SK-N-SH treated with all-trans-retinoic acid at 6 μM for 48 hours (cell line): ENCODE measurements around the gene ITIH5.

Experiments
- ATAC-seq: fragments of 200-7000 bp; cut with Tn5 transposase; 3 replicates; pipeline ENCODE4 v1.9.1; 2020; ENCODE audit warnings: mild to moderate bottlenecking, moderate library complexity
- ARNTL ChIP-seq: fragments of 450-650 bp; formaldehyde crosslinking; IDR thresholded peaks from 2 replicates; pipeline ENCODE4 v1.5.0; 2020; ENCODE audit warnings: low read depth, mild to moderate bottlenecking, moderate library complexity, borderline replicate concordance
- BACH2 ChIP-seq: fragments of 250-450 bp; sonication (Bioruptor Pico); IDR thresholded peaks from 2 replicates; pipeline ENCODE4 v1.9.0; 2021; ENCODE audit warnings: mild to moderate bottlenecking, borderline replicate concordance
- CSDC2 ChIP-seq: fragments of 250-450 bp; sonication (Bioruptor Pico); IDR thresholded peaks from 2 replicates; pipeline ENCODE4 v1.5.0; 2020; ENCODE audit warnings: mild to moderate bottlenecking, moderate library complexity
- ESRRG ChIP-seq: fragments of 250-450 bp; sonication (Bioruptor Pico); IDR thresholded peaks from 2 replicates; pipeline ENCODE4 v1.6.1; 2021; ENCODE audit warnings: mild to moderate bottlenecking
- GLIS3 ChIP-seq: fragments of 250-450 bp; sonication (Bioruptor Pico); IDR thresholded peaks from 2 replicates; pipeline ENCODE4 v1.5.0; 2020; ENCODE audit warnings: mild to moderate bottlenecking, moderate library complexity
- ISL1 ChIP-seq: fragments of 250-450 bp; sonication (Bioruptor Pico); IDR thresholded peaks from 2 replicates; pipeline ENCODE4 v2.1.2; 2022; ENCODE audit warnings: mild to moderate bottlenecking, moderate library complexity
- OSR1 ChIP-seq: fragments of 250-450 bp; sonication (Bioruptor Pico); IDR thresholded peaks from 2 replicates; pipeline ENCODE4 v1.8.0; 2022; ENCODE audit warnings: moderate library complexity, mild to moderate bottlenecking, inconsistent platforms
- PPARA ChIP-seq: fragments of 250-450 bp; sonication (Bioruptor Pico); IDR thresholded peaks from 2 replicates; pipeline ENCODE4 v1.5.0; 2020; ENCODE audit warnings: mild to moderate bottlenecking, borderline replicate concordance
- RARB ChIP-seq: fragments of 250-450 bp; sonication (Bioruptor Pico); IDR thresholded peaks from 2 replicates; pipeline ENCODE4 v1.8.0; 2021; ENCODE audit warnings: mild to moderate bottlenecking, moderate library complexity
- SNAI2 ChIP-seq: fragments of 250-450 bp; sonication (Bioruptor Pico); IDR thresholded peaks from 2 replicates; pipeline ENCODE4 v1.5.0; 2020; ENCODE audit warnings: mild to moderate bottlenecking, moderate library complexity
- TCF4 ChIP-seq: fragments of 250-450 bp; sonication (Bioruptor Pico); IDR thresholded peaks from 2 replicates; pipeline ENCODE4 v1.8.0; 2021; ENCODE audit warnings: mild to moderate bottlenecking, moderate library complexity, borderline replicate concordance
- TOX ChIP-seq: fragments of 250-450 bp; sonication (Bioruptor Pico); IDR thresholded peaks from 2 replicates; pipeline ENCODE4 v1.8.0; 2021; ENCODE audit warnings: mild to moderate bottlenecking, moderate library complexity, borderline replicate concordance
- ZC3H10 ChIP-seq: fragments of 250-450 bp; sonication (Bioruptor Pico); IDR thresholded peaks from 2 replicates; pipeline ENCODE4 v1.5.1; 2021; ENCODE audit warnings: mild to moderate bottlenecking, moderate library complexity
- ZFP3 ChIP-seq: fragments of 250-450 bp; sonication (Bioruptor Pico); IDR thresholded peaks from 2 replicates; pipeline ENCODE4 v1.5.0; 2020; ENCODE audit warnings: mild to moderate bottlenecking, moderate library complexity
- ZFP30 ChIP-seq: fragments of 450-650 bp; formaldehyde crosslinking; IDR thresholded peaks from 2 replicates; pipeline ENCODE4 v1.5.0; 2022; ENCODE audit warnings: mild to moderate bottlenecking, moderate library complexity
- ZNF565 ChIP-seq: fragments of 450-650 bp; formaldehyde crosslinking; conservative IDR thresholded peaks from 2 replicates; pipeline ENCODE4 v1.5.0; 2020; ENCODE audit warnings: low read depth, mild to moderate bottlenecking, moderate library complexity
- ZNF8 ChIP-seq: fragments of 450-650 bp; formaldehyde crosslinking; IDR thresholded peaks from 2 replicates; pipeline ENCODE4 v1.5.0; 2020; ENCODE audit warnings: mild to moderate bottlenecking, moderate library complexity
- TF ChIP-seq, protein P1 (sequence below): fragments of 250-450 bp; sonication (Bioruptor Pico); IDR thresholded peaks from 2 replicates; pipeline ENCODE4 v1.5.0; 2020; ENCODE audit warnings: mild to moderate bottlenecking, moderate library complexity
- TF ChIP-seq, protein P2 (sequence below): fragments of 250-450 bp; sonication (Bioruptor Pico); IDR thresholded peaks from 2 replicates; pipeline ENCODE4 v1.5.1; 2020; ENCODE audit warnings: low read depth, mild to moderate bottlenecking, moderate library complexity
- TF ChIP-seq, protein P3 (sequence below): fragments of 250-450 bp; sonication (Bioruptor Pico); IDR thresholded peaks from 2 replicates; pipeline ENCODE4 v1.5.1; 2021; ENCODE audit warnings: mild to moderate bottlenecking, moderate library complexity
- TF ChIP-seq, protein P4 (sequence below): fragments of 250-450 bp; sonication (Bioruptor Pico); IDR thresholded peaks from 2 replicates; pipeline ENCODE4 v1.8.0; 2020; ENCODE audit warnings: mild to moderate bottlenecking, moderate library complexity, borderline replicate concordance
- TF ChIP-seq, protein P5 (sequence below): fragments of 250-450 bp; sonication (Bioruptor Pico); IDR thresholded peaks from 2 replicates; pipeline ENCODE4 v1.8.0; 2021; ENCODE audit warnings: low read depth, mild to moderate bottlenecking, moderate library complexity, borderline replicate concordance

ITIH5 gene

DNA sequence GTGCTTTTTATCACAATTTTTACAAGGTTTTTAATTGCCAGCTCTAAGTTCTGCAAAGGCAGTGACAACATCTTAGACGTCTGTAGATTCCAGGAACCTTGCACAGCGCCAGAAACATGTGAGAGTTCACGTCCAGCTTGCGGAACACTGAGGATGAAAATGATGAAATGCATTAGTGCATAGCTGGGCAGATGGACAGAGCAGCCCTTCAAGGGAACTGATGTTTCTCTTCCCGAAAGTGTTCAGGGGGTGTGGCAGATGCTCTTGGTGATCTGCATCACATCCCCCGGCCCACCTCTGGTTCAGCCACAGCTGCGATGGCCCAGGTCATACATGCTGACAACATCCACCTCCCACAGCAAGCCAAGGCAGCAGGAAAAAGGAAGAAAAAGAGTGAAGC lies 40.9 kb downstream of the ITIH5 start:
- TF ChIP-seq, protein P1, sequence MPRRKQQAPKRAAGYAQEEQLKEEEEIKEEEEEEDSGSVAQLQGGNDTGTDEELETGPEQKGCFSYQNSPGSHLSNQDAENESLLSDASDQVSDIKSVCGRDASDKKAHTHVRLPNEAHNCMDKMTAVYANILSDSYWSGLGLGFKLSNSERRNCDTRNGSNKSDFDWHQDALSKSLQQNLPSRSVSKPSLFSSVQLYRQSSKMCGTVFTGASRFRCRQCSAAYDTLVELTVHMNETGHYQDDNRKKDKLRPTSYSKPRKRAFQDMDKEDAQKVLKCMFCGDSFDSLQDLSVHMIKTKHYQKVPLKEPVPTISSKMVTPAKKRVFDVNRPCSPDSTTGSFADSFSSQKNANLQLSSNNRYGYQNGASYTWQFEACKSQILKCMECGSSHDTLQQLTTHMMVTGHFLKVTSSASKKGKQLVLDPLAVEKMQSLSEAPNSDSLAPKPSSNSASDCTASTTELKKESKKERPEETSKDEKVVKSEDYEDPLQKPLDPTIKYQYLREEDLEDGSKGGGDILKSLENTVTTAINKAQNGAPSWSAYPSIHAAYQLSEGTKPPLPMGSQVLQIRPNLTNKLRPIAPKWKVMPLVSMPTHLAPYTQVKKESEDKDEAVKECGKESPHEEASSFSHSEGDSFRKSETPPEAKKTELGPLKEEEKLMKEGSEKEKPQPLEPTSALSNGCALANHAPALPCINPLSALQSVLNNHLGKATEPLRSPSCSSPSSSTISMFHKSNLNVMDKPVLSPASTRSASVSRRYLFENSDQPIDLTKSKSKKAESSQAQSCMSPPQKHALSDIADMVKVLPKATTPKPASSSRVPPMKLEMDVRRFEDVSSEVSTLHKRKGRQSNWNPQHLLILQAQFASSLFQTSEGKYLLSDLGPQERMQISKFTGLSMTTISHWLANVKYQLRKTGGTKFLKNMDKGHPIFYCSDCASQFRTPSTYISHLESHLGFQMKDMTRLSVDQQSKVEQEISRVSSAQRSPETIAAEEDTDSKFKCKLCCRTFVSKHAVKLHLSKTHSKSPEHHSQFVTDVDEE (CRISPR knock-in tag) = no peak
- no peak for TF ChIP-seq GLIS3 (CRISPR knock-in tag)
- TF ChIP-seq, protein P2, sequence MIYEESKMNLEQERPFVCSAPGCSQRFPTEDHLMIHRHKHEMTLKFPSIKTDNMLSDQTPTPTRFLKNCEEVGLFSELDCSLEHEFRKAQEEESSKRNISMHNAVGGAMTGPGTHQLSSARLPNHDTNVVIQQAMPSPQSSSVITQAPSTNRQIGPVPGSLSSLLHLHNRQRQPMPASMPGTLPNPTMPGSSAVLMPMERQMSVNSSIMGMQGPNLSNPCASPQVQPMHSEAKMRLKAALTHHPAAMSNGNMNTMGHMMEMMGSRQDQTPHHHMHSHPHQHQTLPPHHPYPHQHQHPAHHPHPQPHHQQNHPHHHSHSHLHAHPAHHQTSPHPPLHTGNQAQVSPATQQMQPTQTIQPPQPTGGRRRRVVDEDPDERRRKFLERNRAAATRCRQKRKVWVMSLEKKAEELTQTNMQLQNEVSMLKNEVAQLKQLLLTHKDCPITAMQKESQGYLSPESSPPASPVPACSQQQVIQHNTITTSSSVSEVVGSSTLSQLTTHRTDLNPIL (CRISPR knock-in tag) = no peak
- TF ChIP-seq ESRRG (CRISPR knock-in tag) = no peak
- TF ChIP-seq ZC3H10 (CRISPR knock-in tag) = no peak
- no peak for TF ChIP-seq ZNF8 (CRISPR knock-in tag)
- no peak for TF ChIP-seq PPARA (CRISPR knock-in tag)
- TF ChIP-seq SNAI2 (CRISPR knock-in tag) = no peak
- TF ChIP-seq ISL1 (CRISPR knock-in tag) = no peak
- TF ChIP-seq, protein P3, sequence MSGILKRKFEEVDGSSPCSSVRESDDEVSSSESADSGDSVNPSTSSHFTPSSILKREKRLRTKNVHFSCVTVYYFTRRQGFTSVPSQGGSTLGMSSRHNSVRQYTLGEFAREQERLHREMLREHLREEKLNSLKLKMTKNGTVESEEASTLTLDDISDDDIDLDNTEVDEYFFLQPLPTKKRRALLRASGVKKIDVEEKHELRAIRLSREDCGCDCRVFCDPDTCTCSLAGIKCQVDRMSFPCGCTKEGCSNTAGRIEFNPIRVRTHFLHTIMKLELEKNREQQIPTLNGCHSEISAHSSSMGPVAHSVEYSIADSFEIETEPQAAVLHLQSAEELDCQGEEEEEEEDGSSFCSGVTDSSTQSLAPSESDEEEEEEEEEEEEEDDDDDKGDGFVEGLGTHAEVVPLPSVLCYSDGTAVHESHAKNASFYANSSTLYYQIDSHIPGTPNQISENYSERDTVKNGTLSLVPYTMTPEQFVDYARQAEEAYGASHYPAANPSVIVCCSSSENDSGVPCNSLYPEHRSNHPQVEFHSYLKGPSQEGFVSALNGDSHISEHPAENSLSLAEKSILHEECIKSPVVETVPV (CRISPR knock-in tag) = no peak
- ATAC-seq = no peak

DNA sequence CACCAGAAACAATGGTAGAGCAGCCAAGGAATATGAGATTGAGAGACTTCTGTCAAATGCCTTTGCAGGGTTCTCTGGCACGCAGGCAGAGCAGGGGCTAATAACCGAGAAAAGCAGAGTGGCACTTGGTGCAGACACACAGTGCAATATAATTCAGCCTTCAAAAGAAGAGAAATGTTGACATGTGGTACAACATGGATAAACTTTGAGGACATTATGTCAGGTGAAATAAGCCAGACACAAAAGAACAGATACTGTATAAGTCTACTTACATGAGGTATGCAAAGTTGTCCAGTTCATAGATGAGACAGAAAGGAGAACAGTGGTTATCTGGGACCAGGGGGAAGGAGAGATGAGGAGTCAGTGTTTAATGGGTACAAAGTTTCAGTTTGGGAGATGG lies 41.8 kb downstream of the ITIH5 start:
- no peak for ATAC-seq
- TF ChIP-seq, protein P2 (CRISPR knock-in tag) = no peak
- no peak for TF ChIP-seq ZNF8 (CRISPR knock-in tag)
- TF ChIP-seq, protein P4, sequence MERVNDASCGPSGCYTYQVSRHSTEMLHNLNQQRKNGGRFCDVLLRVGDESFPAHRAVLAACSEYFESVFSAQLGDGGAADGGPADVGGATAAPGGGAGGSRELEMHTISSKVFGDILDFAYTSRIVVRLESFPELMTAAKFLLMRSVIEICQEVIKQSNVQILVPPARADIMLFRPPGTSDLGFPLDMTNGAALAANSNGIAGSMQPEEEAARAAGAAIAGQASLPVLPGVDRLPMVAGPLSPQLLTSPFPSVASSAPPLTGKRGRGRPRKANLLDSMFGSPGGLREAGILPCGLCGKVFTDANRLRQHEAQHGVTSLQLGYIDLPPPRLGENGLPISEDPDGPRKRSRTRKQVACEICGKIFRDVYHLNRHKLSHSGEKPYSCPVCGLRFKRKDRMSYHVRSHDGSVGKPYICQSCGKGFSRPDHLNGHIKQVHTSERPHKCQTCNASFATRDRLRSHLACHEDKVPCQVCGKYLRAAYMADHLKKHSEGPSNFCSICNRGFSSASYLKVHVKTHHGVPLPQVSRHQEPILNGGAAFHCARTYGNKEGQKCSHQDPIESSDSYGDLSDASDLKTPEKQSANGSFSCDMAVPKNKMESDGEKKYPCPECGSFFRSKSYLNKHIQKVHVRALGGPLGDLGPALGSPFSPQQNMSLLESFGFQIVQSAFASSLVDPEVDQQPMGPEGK (CRISPR knock-in tag) = no peak
- no peak for TF ChIP-seq TCF4 (CRISPR knock-in tag)
- TF ChIP-seq, protein P5, sequence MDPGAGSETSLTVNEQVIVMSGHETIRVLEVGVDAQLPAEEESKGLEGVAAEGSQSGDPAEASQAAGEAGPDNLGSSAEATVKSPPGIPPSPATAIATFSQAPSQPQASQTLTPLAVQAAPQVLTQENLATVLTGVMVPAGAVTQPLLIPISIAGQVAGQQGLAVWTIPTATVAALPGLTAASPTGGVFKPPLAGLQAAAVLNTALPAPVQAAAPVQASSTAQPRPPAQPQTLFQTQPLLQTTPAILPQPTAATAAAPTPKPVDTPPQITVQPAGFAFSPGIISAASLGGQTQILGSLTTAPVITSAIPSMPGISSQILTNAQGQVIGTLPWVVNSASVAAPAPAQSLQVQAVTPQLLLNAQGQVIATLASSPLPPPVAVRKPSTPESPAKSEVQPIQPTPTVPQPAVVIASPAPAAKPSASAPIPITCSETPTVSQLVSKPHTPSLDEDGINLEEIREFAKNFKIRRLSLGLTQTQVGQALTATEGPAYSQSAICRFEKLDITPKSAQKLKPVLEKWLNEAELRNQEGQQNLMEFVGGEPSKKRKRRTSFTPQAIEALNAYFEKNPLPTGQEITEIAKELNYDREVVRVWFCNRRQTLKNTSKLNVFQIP (CRISPR knock-in tag) = no peak
- TF ChIP-seq ZNF565 = no peak
- TF ChIP-seq ARNTL = no peak
- TF ChIP-seq ZFP30 (CRISPR knock-in tag) = no peak
- TF ChIP-seq CSDC2 (CRISPR knock-in tag) = no peak
- TF ChIP-seq BACH2 (CRISPR knock-in tag) = no peak
- no peak for TF ChIP-seq ISL1 (CRISPR knock-in tag)
- TF ChIP-seq GLIS3 (CRISPR knock-in tag) = no peak
- TF ChIP-seq ZC3H10 (CRISPR knock-in tag) = no peak

DNA sequence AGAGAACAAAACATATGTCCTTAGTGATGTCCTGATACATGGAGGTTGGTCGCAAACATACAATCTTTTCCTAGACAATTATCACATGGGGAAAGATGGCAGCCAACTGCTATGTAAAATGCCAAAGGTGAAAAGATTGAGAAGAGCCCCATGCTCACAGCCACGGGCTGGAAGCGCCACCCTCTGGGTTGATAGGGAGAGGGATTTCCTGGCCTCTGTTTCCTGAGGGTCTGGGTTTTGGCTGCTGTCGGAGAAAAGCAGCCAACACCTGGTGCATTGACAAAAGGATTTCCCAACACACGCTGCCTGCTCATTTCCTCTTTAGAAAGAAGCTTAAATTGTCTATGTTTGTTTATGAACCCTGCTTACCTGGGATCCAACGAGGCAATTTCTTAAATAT lies 43.8 kb downstream of the ITIH5 start:
- ATAC-seq = no peak
- TF ChIP-seq TCF4 (CRISPR knock-in tag) = no peak
- TF ChIP-seq ZNF565 = no peak
- TF ChIP-seq PPARA (CRISPR knock-in tag) = no peak
- TF ChIP-seq OSR1 = no peak
- TF ChIP-seq TOX (CRISPR knock-in tag) = no peak
- no peak for TF ChIP-seq BACH2 (CRISPR knock-in tag)
- TF ChIP-seq ESRRG (CRISPR knock-in tag) = no peak
- no peak for TF ChIP-seq ISL1 (CRISPR knock-in tag)
- TF ChIP-seq, protein P4 (CRISPR knock-in tag) = no peak
- no peak for TF ChIP-seq ZNF8 (CRISPR knock-in tag)
- no peak for TF ChIP-seq ZFP3 (CRISPR knock-in tag)
- TF ChIP-seq, protein P1 (CRISPR knock-in tag) = no peak
- no peak for TF ChIP-seq CSDC2 (CRISPR knock-in tag)
- no peak for TF ChIP-seq SNAI2 (CRISPR knock-in tag)
- no peak for TF ChIP-seq RARB
